Measurements from ENCODE around the gene PDE10A.

GRCh38 chr6:165705941-165706340, 42.9 kb upstream of the PDE10A start:
- no peak for TF ChIP-seq REST (IDR thresholded peaks at IDR 0.05; ENCODE audit: insufficient replicate concordance, low read depth)
- TF ChIP-seq CTCF (IDR thresholded peaks at IDR 0.05; ENCODE audit: insufficient read depth, low read length): no peak

All from HL-60 (cell line).